Measurements from ENCODE around the gene ZNF444. TPM values are rescaled to one million over a fixed set of nuclear protein-coding genes. Genes with fewer than 3 reads are reported as not detected.
"Not testable (repeated sequence)": the region's sequence is repeated elsewhere in the genome, so short reads cannot be mapped to it uniquely, and the experiment has no call there.

ZNF444 gene
- total RNA-seq, 2 donors from 2014 or later, result 37.1 to 42.9 TPM

- peaks cover 13% of the 10 kb centered on the region for H3K4me1 Mint-ChIP-seq (ENCODE audit: low read depth)
- H3K27me3 Mint-ChIP-seq (ENCODE audit: low read depth), result peaks cover 7% of the 10 kb centered on the region
- no peak overlapping the region for H3K27ac Mint-ChIP-seq
- DNase-seq (no peak), ATAC-seq (replicated peaks in 1 of 2) (no peak)
- H3K36me3 Mint-ChIP-seq (ENCODE audit: insufficient read depth in 2 of 2), result no peaks in the 10 kb centered on the region
- H3K4me3 Mint-ChIP-seq, result no peak overlapping the region
- H3K9me3 Mint-ChIP-seq, result no peaks in the 10 kb centered on the region
Measured at GRCh38 chr19:56167064-56167578, 26.0 kb downstream of the ZNF444 start.

GRCh38 chr19:56170261-56170660, 29.2 kb downstream of the ZNF444 start:
- H3K4me1 Mint-ChIP-seq (ENCODE audit: low read depth), result peaks cover 6% of the 10 kb centered on the region
- ATAC-seq (replicated peaks in 1 of 2), result no peak
- DNase-seq, result no peak
- peaks cover under 1% of the 10 kb centered on the region for H3K27me3 Mint-ChIP-seq (ENCODE audit: low read depth)
- H3K27ac Mint-ChIP-seq, result no peak overlapping the region
- H3K36me3 Mint-ChIP-seq (ENCODE audit: insufficient read depth in 2 of 2), result no peaks in the 10 kb centered on the region
- no peak overlapping the region for H3K4me3 Mint-ChIP-seq
- no peaks in the 10 kb centered on the region for H3K9me3 Mint-ChIP-seq

- Mint-ChIP-seq H3K9me3 (no peaks in the 10 kb centered on the region), H3K36me3 (ENCODE audit: insufficient read depth in 2 of 2) (no peaks in the 10 kb centered on the region), H3K4me1 (ENCODE audit: low read depth) (peaks cover 6% of the 10 kb centered on the region), H3K27ac (no peak overlapping the region), H3K4me3 (no peak overlapping the region), H3K27me3 (ENCODE audit: low read depth) (no peaks in the 10 kb centered on the region)
- DNase-seq, result no peak
- no peak for ATAC-seq (replicated peaks in 1 of 2)
Measured at GRCh38 chr19:56174086-56174485, 33.0 kb downstream of the ZNF444 start.

- ATAC-seq (replicated peaks in 1 of 2), result no peak
- H3K27ac Mint-ChIP-seq, result no peak overlapping the region
- peaks cover 6% of the 10 kb centered on the region for H3K4me1 Mint-ChIP-seq (ENCODE audit: low read depth)
- no peaks in the 10 kb centered on the region for H3K27me3 Mint-ChIP-seq (ENCODE audit: low read depth)
- H3K36me3 Mint-ChIP-seq (ENCODE audit: insufficient read depth in 2 of 2), result no peaks in the 10 kb centered on the region
- no peak overlapping the region for H3K4me3 Mint-ChIP-seq
- H3K9me3 Mint-ChIP-seq, result no peaks in the 10 kb centered on the region
- no peak for DNase-seq
Measured at GRCh38 chr19:56174550-56174949, 33.5 kb downstream of the ZNF444 start.

GRCh38 chr19:56175861-56176307, 34.8 kb downstream of the ZNF444 start, which contains the start of gene GALP:
TSS of gene GALP (plus strand) at chr19:56176008. CDS start at chr19:56177109, 1,101 bp downstream.
- H3K9me3 Mint-ChIP-seq; ATAC-seq (replicated peaks in 1 of 2); H3K4me1 Mint-ChIP-seq (ENCODE audit: low read depth); H3K27me3 Mint-ChIP-seq (ENCODE audit: low read depth); H3K36me3 Mint-ChIP-seq (ENCODE audit: insufficient read depth in 2 of 2); DNase-seq; H3K4me3 Mint-ChIP-seq; H3K27ac Mint-ChIP-seq: not testable (repeated sequence)

GRCh38 chr19:56176310-56176709, 35.2 kb downstream of the ZNF444 start:
- not testable (repeated sequence) for H3K9me3 Mint-ChIP-seq; H3K36me3 Mint-ChIP-seq (ENCODE audit: insufficient read depth in 2 of 2); H3K27ac Mint-ChIP-seq; H3K27me3 Mint-ChIP-seq (ENCODE audit: low read depth); H3K4me3 Mint-ChIP-seq; ATAC-seq (replicated peaks in 1 of 2); DNase-seq; H3K4me1 Mint-ChIP-seq (ENCODE audit: low read depth)

GRCh38 chr19:56176881-56177280, 35.8 kb downstream of the ZNF444 start:
- Mint-ChIP-seq H3K4me1 (ENCODE audit: low read depth) (peaks cover 2% of the 10 kb centered on the region), H3K27ac (no peak overlapping the region), H3K4me3 (no peak overlapping the region), H3K9me3 (no peaks in the 10 kb centered on the region), H3K27me3 (ENCODE audit: low read depth) (no peaks in the 10 kb centered on the region), H3K36me3 (ENCODE audit: insufficient read depth in 2 of 2) (no peaks in the 10 kb centered on the region)
- no peak for ATAC-seq (replicated peaks in 1 of 2)
- no peak for DNase-seq

- no peaks in the 10 kb centered on the region for H3K9me3 Mint-ChIP-seq
- no peaks in the 10 kb centered on the region for H3K36me3 Mint-ChIP-seq (ENCODE audit: insufficient read depth in 2 of 2)
- H3K4me1 Mint-ChIP-seq (ENCODE audit: low read depth), result no peaks in the 10 kb centered on the region
- H3K27ac Mint-ChIP-seq, result no peak overlapping the region
- H3K4me3 Mint-ChIP-seq, result no peak overlapping the region
- no peak for DNase-seq
- H3K27me3 Mint-ChIP-seq (ENCODE audit: low read depth), result no peaks in the 10 kb centered on the region
- no peak for ATAC-seq (replicated peaks in 1 of 2)
Measured at GRCh38 chr19:56177564-56178243, 36.6 kb downstream of the ZNF444 start.

GRCh38 chr19:56189785-56190184, 48.7 kb downstream of the ZNF444 start:
- Mint-ChIP-seq H3K9me3 (no peaks in the 10 kb centered on the region), H3K27ac (no peak overlapping the region), H3K4me1 (ENCODE audit: low read depth) (peaks cover 6% of the 10 kb centered on the region), H3K4me3 (no peak overlapping the region), H3K36me3 (ENCODE audit: insufficient read depth in 2 of 2) (no peaks in the 10 kb centered on the region), H3K27me3 (ENCODE audit: low read depth) (peaks cover 9% of the 10 kb centered on the region)
- DNase-seq, result no peak
- no peak for ATAC-seq (replicated peaks in 1 of 2)

GRCh38 chr19:56191115-56191514, 50.0 kb downstream of the ZNF444 start:
- Mint-ChIP-seq H3K27me3 (ENCODE audit: low read depth) (no peaks in the 10 kb centered on the region), H3K36me3 (ENCODE audit: insufficient read depth in 2 of 2) (no peaks in the 10 kb centered on the region), H3K9me3 (no peaks in the 10 kb centered on the region), H3K4me3 (no peak overlapping the region), H3K27ac (no peak overlapping the region), H3K4me1 (ENCODE audit: low read depth) (no peaks in the 10 kb centered on the region)
- no peak for DNase-seq
- no peak for ATAC-seq (replicated peaks in 1 of 2)

GRCh38 chr19:56191711-56192110, 50.6 kb downstream of the ZNF444 start:
- ATAC-seq (replicated peaks in 1 of 2) (no peak), DNase-seq (no peak)
- H3K4me1 Mint-ChIP-seq (ENCODE audit: low read depth), result no peaks in the 10 kb centered on the region
- no peak overlapping the region for H3K27ac Mint-ChIP-seq
- H3K4me3 Mint-ChIP-seq, result no peak overlapping the region
- no peaks in the 10 kb centered on the region for H3K27me3 Mint-ChIP-seq (ENCODE audit: low read depth)
- H3K9me3 Mint-ChIP-seq, result no peaks in the 10 kb centered on the region
- no peaks in the 10 kb centered on the region for H3K36me3 Mint-ChIP-seq (ENCODE audit: insufficient read depth in 2 of 2)

- no peaks in the 10 kb centered on the region for H3K4me1 Mint-ChIP-seq (ENCODE audit: low read depth)
- H3K27ac Mint-ChIP-seq, result no peak overlapping the region
- H3K4me3 Mint-ChIP-seq, result no peak overlapping the region
- ATAC-seq (replicated peaks in 1 of 2), result no peak
- no peak for DNase-seq
- H3K9me3 Mint-ChIP-seq, result no peaks in the 10 kb centered on the region
- H3K36me3 Mint-ChIP-seq (ENCODE audit: insufficient read depth in 2 of 2), result no peaks in the 10 kb centered on the region
- no peaks in the 10 kb centered on the region for H3K27me3 Mint-ChIP-seq (ENCODE audit: low read depth)
Measured at GRCh38 chr19:56193981-56194640, 53.0 kb downstream of the ZNF444 start.

- not testable (repeated sequence) for H3K4me1 Mint-ChIP-seq (ENCODE audit: low read depth); DNase-seq; ATAC-seq (replicated peaks in 1 of 2); H3K36me3 Mint-ChIP-seq (ENCODE audit: insufficient read depth in 2 of 2); H3K27ac Mint-ChIP-seq; H3K27me3 Mint-ChIP-seq (ENCODE audit: low read depth); H3K4me3 Mint-ChIP-seq; H3K9me3 Mint-ChIP-seq
Measured at GRCh38 chr19:56197646-56198045, 56.6 kb downstream of the ZNF444 start, which contains the start of gene ZSCAN5B. TSS of gene ZSCAN5B (minus strand) at chr19:56197783. CDS start at chr19:56193052, 4,731 bp downstream.
